Breast epithelium (tissue), 3 donors: ENCODE results near the gene HSPB7.
"Not testable (repeated sequence)": the region's sequence is repeated elsewhere in the genome, so short reads cannot be mapped to it uniquely, and the experiment has no call there.

Source experiments
- CTCF ChIP-seq, 3 donors: fragments of 450-650 bp; IDR thresholded peaks; one replicate each; pipeline ENCODE4 v1.5.1; 2016 to 2017; ENCODE audit warnings: antibody characterized with exemption in 3 of 3, mild to moderate bottlenecking in 3 of 3, moderate library complexity in 3 of 3
- POLR2AphosphoS5 ChIP-seq, 3 donors: sonication (generic); formaldehyde crosslinking; IDR thresholded peaks; one replicate each; pipeline ENCODE4 v1.6.1; 2017; ENCODE audit warnings: antibody characterized with exemption in 3 of 3

- TF ChIP-seq POLR2AphosphoS5, CTCF (IDR thresholded peaks at IDR 0.05): not testable (repeated sequence)
These were observed 44.8 kb upstream of the HSPB7 start for GRCh38 chr1:16062687-16063075.
